ENCODE data around the gene CBFA2T2.

Gene CBFA2T2

DNA sequence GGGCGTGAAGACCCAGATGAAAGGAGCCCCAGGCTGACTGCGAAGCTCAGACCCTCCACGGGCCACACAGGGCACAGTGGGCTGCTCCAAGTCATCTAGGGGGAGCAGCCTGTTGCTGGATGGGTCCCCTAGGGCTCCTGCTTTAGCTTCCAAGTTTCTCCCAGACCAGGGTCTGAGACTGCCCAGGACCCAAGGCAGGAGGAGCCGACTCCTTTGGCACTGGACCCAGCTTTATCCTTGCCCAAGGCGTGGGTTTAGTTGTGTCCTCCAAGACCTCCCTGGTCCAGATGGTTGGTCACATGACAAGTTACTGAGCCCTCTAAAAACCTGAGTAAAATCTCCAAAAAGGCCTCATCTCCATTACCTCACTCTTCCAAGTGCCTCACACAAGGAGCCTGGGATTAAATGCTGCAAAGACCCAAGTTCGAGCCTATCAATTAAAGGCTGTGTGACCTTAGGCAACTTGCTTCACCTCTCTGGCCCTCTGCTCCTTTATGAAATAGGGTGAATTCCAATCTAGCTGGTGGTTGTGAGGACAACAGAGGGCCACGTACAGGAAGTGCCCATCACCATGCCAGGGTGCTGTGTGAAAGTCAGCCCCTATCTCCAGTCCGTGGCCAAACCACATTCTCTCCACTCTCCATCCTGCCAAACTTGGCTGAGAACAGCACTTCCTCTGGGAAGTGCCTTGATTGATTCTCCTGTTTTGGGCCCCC, 181.8 kb downstream of the CBFA2T2 start:
- no peak for TF ChIP-seq GATA2 (IDR thresholded peaks at IDR 0.05; ENCODE audit: low read depth, low read length)
- no peak for TF ChIP-seq GATA3 (IDR thresholded peaks at IDR 0.05; ENCODE audit: low read depth, low read length)

DNA sequence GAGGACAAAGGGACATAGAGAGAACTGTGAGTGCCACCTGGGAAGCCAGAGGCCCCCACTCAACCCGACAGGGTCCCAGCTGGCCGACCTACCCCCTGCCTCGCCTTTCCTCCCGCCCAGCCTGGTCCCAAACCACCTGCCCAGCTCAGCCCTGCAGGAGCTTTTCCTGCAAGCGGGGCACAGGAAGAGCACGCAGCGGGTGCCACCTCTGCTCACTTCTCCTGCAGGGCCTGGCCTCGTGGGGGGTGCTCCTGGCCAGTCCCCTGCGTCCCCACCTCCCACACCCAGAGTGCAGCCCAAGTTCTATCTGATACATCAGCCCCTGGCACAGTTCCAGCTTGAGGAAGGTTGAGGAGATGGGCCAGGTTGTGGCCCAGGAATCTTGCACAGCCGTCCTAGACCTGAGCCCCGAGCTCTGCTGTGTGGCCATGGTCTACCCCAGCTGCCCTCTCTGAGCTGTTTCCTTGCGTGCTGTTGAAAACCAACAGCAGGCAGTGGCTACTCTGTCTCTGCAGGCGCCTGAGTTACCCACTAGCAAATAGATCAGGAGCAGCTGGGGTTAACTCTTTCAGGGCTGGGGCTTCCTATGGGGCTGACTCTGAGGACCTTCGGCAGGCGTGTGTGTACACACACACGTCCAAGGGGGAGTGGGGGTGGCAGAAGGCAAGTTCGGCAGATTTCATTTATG, 182.7 kb downstream of the CBFA2T2 start:
- TF ChIP-seq GATA2 (IDR thresholded peaks at IDR 0.05; ENCODE audit: low read depth, low read length) (no peak), GATA3 (IDR thresholded peaks at IDR 0.05; ENCODE audit: low read depth, low read length) (no peak)

DNA sequence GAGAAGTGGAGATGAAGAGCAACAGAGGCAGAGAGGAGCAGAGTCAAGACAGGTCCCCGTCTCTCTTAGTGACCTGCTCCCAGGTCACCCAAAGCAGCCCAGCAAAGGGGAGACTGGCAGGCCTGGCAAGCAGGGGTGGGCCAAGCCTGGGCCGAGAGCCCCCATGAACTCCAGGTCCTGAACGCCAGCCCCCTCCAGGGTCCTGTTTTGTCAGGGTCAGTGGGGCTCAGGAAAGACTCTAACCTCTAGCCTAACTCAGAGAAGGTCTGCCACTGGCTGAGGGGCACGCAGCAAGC, 183.2 kb downstream of the CBFA2T2 start:
- TF ChIP-seq GATA3 (IDR thresholded peaks at IDR 0.05; ENCODE audit: low read depth, low read length), result no peak
- TF ChIP-seq GATA2 (IDR thresholded peaks at IDR 0.05; ENCODE audit: low read depth, low read length), result no peak

DNA sequence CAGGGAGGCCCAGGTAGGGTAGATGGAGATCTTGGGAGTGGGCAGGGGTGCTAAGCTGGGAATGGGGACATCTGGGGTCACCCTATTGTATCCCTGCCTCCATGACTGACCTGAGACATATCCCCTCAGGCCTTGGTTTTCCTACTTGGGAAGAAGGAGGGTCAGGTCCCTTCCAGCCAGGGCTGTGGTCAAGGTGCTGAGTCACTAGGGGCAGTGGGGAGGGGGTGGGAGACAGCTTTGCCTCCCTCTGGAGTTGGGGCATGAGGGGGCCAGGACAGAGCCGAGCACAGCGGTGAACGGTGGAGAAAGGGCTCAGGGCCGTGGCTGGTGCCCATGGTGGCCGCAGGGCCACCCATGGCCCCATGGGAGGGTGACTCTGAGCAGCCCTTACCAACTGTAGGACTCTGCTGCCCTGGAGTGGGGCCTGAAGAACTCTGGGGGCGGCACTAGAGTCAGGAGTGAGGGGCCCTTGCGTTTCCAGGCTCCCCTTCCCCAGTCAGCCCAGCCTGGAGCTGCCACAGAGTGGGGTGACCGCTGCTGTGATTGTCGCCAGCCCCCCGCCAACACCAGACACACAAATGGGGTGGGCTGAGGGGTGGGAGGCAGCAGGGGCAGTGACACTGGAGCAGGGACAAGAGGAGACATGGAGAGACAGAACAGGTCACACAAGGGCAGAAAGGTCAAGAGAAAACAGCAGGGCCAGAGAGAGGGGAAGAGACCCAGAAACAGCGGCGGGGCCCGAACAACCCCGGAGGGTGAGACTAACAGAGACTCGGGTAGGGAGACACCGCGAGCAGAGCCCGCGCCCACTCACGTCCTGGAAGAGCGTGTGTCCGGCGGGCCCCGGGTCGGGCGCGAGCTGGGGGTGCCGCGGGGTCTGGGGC, 183.8 kb downstream of the CBFA2T2 start:
- no peak for TF ChIP-seq GATA3 (IDR thresholded peaks at IDR 0.05; ENCODE audit: low read depth, low read length)
- TF ChIP-seq GATA2 (IDR thresholded peaks at IDR 0.05; ENCODE audit: low read depth, low read length), result no peak

DNA sequence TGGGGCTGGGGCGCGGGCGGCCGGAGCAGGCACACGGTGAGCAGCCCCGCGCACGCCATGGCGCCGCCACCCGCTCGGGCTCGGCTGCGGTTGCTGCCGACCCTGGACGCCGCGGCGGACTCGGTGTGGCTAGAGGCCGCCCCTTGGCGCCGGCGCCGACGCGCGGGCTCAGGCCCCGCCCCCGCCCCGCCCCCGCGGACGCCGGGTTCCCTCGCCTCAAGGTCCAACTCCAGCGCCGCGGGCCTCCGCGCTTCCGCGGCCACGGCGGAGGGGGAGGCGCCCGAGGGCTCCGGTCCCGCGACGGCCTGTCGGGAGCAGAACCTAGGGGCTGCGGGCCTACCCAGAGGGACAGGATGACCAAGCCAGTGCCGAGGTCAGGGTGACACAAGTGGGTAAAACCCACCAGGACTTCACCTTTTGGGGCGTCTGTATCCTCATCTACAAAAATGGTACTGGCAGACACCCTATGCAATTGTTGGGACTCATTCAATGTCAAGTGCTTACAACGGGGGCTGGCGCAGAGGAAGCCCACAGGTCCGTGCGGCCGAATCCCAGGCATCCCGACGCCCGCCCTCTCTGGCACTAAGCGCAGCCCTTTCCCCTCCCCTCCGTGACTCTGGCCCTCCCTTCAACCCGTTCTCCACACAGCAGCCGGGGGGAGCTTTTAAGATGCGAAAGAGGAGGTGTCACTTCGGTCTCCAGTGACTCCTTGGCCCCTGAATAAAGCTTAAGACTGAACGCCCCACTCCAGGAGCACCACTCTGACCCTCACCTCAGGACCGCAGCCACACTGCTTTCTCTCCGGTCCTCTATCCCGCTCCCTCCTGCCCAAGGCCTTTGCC, 184.6 kb downstream of the CBFA2T2 start, which contains the start of gene NECAB3:
TSS of gene NECAB3 (minus strand) at position 135 of the 842 bp plus-strand sequence. CDS start at position 59, 76 bp downstream.
- TF ChIP-seq GATA3 (IDR thresholded peaks at IDR 0.05; ENCODE audit: low read depth, low read length) (no peak), GATA2 (IDR thresholded peaks at IDR 0.05; ENCODE audit: low read depth, low read length) (no peak)

DNA sequence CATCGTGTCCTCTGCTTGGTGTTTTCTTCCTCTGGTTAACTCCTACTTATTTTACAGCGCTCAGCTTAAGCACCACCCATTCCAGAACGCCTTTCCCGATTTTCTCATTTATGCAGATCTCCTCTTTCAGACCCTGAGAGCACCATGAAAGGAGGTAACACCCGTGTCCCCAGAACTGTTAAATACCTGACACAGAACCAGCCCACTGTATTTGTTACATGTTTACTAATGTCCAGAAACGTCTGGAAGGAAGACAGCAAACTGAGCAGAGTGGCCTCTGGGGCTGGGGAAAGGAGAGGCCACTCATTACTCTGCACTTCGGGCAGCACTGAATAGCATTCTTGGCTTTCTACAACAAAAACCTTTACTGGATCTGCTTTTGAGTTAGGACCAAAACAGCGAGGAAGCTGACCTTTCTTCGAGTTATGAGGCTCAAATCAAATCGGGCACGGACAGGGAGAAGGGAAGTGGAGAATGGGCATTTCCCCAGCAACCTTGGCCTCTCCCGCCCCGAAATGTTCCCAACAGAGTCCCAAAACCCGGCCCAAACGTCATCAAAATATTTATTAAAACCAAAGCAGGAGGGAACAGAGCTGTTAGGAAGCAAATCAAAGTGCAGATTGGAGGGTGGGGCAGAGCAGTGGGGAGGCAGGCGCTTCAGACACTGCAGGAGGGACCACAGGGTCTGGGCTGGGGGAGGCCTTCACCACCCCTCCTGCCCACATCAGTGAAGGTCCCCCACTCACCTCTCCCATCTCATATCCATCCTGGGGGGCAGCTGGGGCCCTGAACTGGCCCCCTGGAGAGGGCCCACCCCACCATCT, 185.5 kb downstream of the CBFA2T2 start:
- TF ChIP-seq GATA3 (IDR thresholded peaks at IDR 0.05; ENCODE audit: low read depth, low read length), result no peak
- no peak for TF ChIP-seq GATA2 (IDR thresholded peaks at IDR 0.05; ENCODE audit: low read depth, low read length)

- TF ChIP-seq GATA3 (IDR thresholded peaks at IDR 0.05; ENCODE audit: low read depth, low read length) (no peak), GATA2 (IDR thresholded peaks at IDR 0.05; ENCODE audit: low read depth, low read length) (no peak)
Measured at GRCh38 chr20:33676121-33676520, 186.2 kb downstream of the CBFA2T2 start.

DNA sequence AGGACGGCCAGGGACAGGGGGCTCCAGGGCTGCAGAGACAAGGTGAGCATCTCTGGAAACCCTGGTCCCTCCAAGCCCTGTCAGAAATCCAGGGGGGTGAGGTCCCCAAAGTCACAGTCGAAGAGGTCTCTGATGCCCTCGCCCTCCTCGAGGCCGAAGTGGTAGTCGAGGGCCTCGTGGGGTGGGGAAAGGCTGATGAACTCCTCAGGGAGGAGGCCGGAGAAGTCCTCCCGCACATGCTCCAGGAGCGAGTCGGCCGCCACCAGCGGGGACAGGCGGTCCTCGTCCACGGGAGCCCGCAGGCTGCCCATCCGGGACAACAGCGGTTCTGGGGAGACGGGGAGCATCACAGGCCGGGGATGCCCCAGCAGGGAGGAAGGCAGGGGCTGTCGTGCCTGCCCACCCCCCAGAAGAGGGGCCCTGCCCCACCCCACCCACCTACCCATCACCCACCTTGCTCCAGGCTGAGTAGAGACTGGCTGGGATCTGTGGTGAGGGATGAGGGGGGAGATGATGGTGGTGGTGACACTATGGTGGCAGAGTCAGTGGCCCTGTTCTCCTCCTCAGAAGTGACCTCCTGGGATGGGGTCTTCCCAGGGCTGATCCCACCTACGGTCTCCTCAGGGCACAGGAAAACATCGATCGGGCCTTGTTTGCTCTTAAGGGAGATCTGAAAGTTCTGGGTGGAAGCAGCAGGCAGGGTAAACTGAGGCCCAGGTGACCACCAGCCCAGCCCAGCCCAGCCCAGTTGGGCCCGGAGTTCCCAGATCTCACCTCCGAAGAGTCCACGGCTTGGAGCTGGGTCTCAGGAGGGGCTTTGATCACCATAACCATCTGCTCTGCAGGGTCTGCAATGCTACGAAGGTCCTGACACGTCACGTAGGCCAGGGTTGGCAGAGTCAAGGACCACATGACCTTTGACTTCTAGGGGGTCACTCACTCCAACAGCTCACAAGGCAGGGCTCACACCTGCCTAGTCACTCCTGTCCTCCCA, 187.1 kb downstream of the CBFA2T2 start:
- TF ChIP-seq GATA2 (IDR thresholded peaks at IDR 0.05; ENCODE audit: low read depth, low read length) (no peak), GATA3 (IDR thresholded peaks at IDR 0.05; ENCODE audit: low read depth, low read length) (no peak)

DNA sequence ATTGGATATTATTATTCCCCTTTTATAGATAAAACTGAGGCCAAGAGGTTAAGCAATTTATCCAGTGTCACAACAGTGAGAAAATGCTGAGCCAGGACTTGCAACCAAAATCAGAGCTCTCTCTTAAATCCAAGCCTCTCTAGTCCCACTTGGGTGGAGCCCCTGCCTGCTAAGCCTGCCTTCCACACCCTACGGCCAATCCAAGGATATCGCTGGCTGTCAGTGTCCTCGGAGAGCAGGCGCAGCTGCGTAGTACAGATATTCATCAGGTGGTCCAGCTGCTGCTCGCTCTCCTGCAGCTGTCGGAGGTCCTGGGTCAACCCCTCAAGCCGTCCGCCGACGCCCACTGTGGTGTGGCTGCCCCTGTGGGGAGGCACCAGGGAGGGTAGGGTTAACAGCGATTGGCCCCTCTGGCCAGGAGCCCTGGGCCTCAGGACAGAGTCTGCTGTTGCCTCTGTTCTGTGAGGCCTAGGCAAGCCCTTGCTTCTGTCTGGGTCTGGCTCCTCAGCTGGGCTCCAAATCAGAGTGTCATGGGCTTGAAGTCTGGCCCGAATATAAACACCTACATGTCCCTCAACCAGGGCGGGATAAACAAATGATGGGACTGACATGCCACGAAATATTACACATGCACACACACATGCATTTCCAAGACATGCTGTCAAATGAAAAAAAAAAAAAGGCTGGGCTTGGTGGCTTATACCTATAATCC, 188.3 kb downstream of the CBFA2T2 start:
- TF ChIP-seq GATA3 (IDR thresholded peaks at IDR 0.05; ENCODE audit: low read depth, low read length), result no peak
- TF ChIP-seq GATA2 (IDR thresholded peaks at IDR 0.05; ENCODE audit: low read depth, low read length), result no peak

- TF ChIP-seq GATA3 (IDR thresholded peaks at IDR 0.05; ENCODE audit: low read depth, low read length) (no peak), GATA2 (IDR thresholded peaks at IDR 0.05; ENCODE audit: low read depth, low read length) (no peak)
Measured at GRCh38 chr20:33679758-33680485, 190.0 kb downstream of the CBFA2T2 start.

DNA sequence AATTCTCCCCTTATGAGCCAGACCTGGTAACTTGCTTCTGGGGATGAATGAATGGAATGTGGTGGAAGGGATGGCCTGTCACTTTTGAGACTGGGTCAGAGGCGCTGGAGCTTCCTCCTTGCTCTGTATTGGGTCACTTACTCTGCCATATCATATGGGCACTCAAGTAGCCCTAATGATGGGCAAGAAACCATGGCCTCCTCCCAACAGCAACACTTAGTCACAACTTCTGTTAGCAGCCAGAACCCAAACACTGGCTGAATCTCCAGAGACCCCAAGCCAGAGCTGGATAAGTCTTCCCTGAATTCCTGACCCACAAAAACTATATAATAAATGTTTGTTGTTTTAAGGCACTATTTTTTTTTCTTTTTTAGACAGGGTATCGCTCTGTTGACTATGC, 190.8 kb downstream of the CBFA2T2 start:
- no peak for TF ChIP-seq GATA2 (IDR thresholded peaks at IDR 0.05; ENCODE audit: low read depth, low read length)
- no peak for TF ChIP-seq GATA3 (IDR thresholded peaks at IDR 0.05; ENCODE audit: low read depth, low read length)
